Parathyroid adenoma (tissue), 2 donors: ENCODE data around the gene OGFOD2.

Source experiments
- H2AFZ ChIP-seq: fragments of 300-600 bp; sonication (generic); one replicate; pipeline ENCODE4 v1.7.0; 2017; ENCODE audit warnings: antibody characterized with exemption, mild to moderate bottlenecking
- H3K27ac ChIP-seq: fragments of 300-600 bp; sonication (generic); one replicate; pipeline ENCODE4 v1.7.0; 2017
- H3K27me3 ChIP-seq: fragments of 300-600 bp; sonication (generic); one replicate; pipeline ENCODE4 v1.7.0; 2017; ENCODE audit warnings: low read length; ENCODE audit not compliant: control insufficient read depth, insufficient read depth
- H3K36me3 ChIP-seq: fragments of 300-600 bp; sonication (generic); one replicate; pipeline ENCODE4 v1.7.0; 2017; ENCODE audit warnings: low read length; ENCODE audit not compliant: control insufficient read depth, insufficient read depth
- H3K4me1 ChIP-seq: fragments of 300-600 bp; sonication (generic); one replicate; pipeline ENCODE4 v1.7.0; 2017; ENCODE audit warnings: control low read depth
- H3K4me2 ChIP-seq: fragments of 300-600 bp; sonication (generic); one replicate; pipeline ENCODE4 v1.7.0; 2017; ENCODE audit warnings: low read length
- H3K4me3 ChIP-seq: fragments of 300-600 bp; sonication (generic); one replicate; pipeline ENCODE4 v1.7.0; 2017; ENCODE audit warnings: low read depth, low read length
- H3K79me2 ChIP-seq: fragments of 300-600 bp; sonication (generic); one replicate; pipeline ENCODE4 v1.7.0; 2017; ENCODE audit warnings: control low read depth
- H3K9ac ChIP-seq: fragments of 300-600 bp; sonication (generic); one replicate; pipeline ENCODE4 v1.7.0; 2017; ENCODE audit warnings: mild to moderate bottlenecking
- H3K9me3 ChIP-seq: fragments of 300-600 bp; sonication (generic); one replicate; pipeline ENCODE4 v1.7.0; 2017; ENCODE audit warnings: low read length; ENCODE audit not compliant: control insufficient read depth
- TF ChIP-seq, protein P1 (sequence below): fragments of 300-600 bp; sonication (generic); IDR thresholded peaks from one replicate; pipeline ENCODE4 v1.7.0; 2017; ENCODE audit warnings: antibody characterized with exemption, mild to moderate bottlenecking
- donor health status: primary hyperparathyroidism.

The OGFOD2 gene

DNA sequence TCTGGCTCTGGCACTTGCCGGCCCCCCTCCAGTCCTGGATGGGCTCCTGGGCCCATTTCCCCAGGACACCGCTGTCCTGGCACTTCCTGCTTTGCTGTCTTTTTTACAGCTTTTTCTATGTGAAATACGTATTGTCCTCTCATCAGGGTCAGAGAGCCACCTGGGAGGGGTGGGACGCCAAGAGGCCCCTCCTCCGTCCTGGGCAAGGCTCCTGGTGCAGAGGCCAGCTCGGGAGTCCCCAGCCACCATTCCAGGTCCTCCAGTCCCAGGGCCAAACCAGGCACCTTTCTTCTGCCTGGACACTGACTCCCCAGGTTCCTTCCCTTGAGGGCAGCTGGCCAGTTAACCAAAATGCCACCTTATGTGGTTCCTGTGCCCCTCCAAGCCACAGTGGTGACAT lies 28.2 kb downstream of the OGFOD2 start:
- Histone ChIP-seq H3K9me3 (no peaks in the 10 kb centered on the region), H3K4me1 (no peaks in the 10 kb centered on the region), H2AFZ (no peak overlapping the region), H3K27ac (no peak overlapping the region), H3K79me2 (no peaks in the 10 kb centered on the region), H3K4me2 (no peak overlapping the region), H3K36me3 (no peaks in the 10 kb centered on the region), H3K4me3 (no peak overlapping the region), H3K27me3 (no peaks in the 10 kb centered on the region), H3K9ac (no peak overlapping the region)
- TF ChIP-seq, protein P1, sequence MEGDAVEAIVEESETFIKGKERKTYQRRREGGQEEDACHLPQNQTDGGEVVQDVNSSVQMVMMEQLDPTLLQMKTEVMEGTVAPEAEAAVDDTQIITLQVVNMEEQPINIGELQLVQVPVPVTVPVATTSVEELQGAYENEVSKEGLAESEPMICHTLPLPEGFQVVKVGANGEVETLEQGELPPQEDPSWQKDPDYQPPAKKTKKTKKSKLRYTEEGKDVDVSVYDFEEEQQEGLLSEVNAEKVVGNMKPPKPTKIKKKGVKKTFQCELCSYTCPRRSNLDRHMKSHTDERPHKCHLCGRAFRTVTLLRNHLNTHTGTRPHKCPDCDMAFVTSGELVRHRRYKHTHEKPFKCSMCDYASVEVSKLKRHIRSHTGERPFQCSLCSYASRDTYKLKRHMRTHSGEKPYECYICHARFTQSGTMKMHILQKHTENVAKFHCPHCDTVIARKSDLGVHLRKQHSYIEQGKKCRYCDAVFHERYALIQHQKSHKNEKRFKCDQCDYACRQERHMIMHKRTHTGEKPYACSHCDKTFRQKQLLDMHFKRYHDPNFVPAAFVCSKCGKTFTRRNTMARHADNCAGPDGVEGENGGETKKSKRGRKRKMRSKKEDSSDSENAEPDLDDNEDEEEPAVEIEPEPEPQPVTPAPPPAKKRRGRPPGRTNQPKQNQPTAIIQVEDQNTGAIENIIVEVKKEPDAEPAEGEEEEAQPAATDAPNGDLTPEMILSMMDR: no peak

DNA sequence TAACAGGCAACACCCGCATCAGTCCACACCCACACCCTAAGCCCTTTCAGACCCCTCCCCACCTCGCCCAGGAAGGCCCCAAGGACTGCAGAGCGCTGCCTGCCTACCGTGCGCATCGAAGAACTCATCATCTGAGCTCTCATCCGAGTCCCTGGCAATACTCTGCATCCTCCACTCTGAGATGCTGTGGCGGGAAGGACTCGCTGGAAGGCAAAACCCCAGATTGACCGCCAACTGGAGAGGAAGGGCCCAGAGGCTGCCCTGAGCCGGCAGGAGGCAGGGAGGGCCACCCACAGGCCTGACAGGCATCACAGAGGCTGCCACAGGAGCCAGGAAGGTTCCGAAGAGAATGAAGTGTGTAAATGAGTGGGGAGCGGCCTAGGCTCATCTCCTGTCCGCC lies 29.2 kb downstream of the OGFOD2 start:
- no peaks in the 10 kb centered on the region for H3K4me1 ChIP-seq
- TF ChIP-seq, protein P1: no peak
- no peak overlapping the region for H3K4me3 ChIP-seq
- no peaks in the 10 kb centered on the region for H3K27me3 ChIP-seq
- H3K36me3 ChIP-seq: no peaks in the 10 kb centered on the region
- H2AFZ ChIP-seq: no peak overlapping the region
- no peak overlapping the region for H3K4me2 ChIP-seq
- no peak overlapping the region for H3K9ac ChIP-seq
- no peaks in the 10 kb centered on the region for H3K9me3 ChIP-seq
- H3K79me2 ChIP-seq: no peaks in the 10 kb centered on the region
- H3K27ac ChIP-seq: no peak overlapping the region

DNA sequence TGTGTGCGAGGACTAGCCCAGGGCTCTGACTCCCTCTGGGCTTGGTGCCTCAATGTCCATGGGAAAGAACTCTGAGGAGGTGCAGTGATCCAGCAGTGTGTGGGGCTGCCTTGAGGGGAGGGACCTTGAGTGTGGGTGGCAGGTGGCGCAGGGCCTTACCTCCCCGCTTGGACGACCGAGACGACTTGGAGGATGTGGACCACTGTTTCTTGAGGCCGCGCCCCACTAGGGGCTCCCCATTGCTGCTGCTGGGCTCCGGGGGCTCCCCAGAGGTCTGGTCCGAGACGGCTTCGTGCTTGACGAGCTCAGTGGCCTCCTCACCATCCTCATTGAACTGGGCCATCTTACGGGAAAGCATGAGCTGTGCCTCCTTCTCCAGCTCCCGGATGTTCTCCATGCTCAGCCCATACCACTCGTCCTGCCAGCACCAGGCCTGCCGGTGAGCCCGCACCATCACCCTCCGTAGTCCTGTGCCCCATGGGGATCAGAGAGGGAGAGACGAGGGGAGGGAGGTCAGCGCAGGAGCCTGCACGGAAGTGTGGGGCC lies 30.1 kb downstream of the OGFOD2 start:
- Histone ChIP-seq H3K4me2 (no peak overlapping the region), H3K27me3 (no peaks in the 10 kb centered on the region), H2AFZ (no peak overlapping the region), H3K36me3 (no peaks in the 10 kb centered on the region), H3K79me2 (no peaks in the 10 kb centered on the region), H3K9me3 (no peaks in the 10 kb centered on the region), H3K9ac (no peak overlapping the region), H3K4me3 (no peak overlapping the region), H3K27ac (no peak overlapping the region), H3K4me1 (no peaks in the 10 kb centered on the region)
- TF ChIP-seq, protein P1: no peak

DNA sequence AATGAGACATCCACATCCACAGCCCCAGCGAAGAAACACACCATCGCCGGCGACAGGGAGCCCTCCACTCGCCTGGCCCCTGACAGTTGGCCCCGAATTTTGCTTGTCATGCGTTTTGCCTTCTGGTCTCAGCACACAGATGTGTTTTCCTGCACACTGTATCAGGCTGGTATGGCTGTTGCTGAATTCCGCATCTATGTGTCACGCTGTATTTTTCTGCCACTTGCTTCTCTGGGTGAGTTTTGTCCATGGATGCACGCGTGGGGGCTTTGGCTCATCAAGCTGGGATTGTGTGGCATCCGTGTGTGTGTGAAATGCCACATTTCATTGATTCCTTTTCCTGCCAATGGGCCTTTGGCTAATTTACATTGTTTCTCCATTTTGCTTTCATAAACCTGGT lies 31.9 kb downstream of the OGFOD2 start:
- Histone ChIP-seq H3K9me3 (no peaks in the 10 kb centered on the region), H2AFZ (no peak overlapping the region), H3K27ac (no peak overlapping the region), H3K27me3 (no peaks in the 10 kb centered on the region), H3K4me1 (no peaks in the 10 kb centered on the region), H3K4me2 (no peak overlapping the region), H3K36me3 (no peaks in the 10 kb centered on the region), H3K9ac (no peak overlapping the region), H3K79me2 (no peaks in the 10 kb centered on the region), H3K4me3 (no peak overlapping the region)
- TF ChIP-seq, protein P1: no peak

DNA sequence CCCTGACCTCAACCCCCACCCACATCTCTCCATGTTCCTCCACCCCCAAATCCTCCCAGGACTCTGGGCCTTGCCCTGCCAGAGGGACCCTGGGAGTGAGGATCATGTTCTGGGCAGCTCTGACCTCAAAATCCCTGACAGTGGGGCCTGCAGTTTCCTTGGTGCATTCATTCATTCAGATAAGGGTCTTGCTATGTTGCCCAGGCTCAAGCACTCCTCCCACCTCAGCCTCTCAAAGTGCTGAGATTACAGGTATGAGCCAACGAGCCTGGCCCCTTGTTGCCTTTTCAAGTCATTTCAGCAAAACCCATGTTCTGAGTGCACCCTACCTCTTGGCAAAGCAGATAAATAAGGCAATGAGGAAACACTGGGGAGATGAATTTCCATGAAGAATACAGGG lies 35.1 kb downstream of the OGFOD2 start:
- H3K79me2 ChIP-seq: no peaks in the 10 kb centered on the region
- H3K9me3 ChIP-seq: no peaks in the 10 kb centered on the region
- no peak overlapping the region for H3K27ac ChIP-seq
- H3K4me3 ChIP-seq: no peak overlapping the region
- TF ChIP-seq, protein P1: no peak
- H3K27me3 ChIP-seq: no peaks in the 10 kb centered on the region
- H3K9ac ChIP-seq: no peak overlapping the region
- H3K4me1 ChIP-seq: no peaks in the 10 kb centered on the region
- H3K36me3 ChIP-seq: no peaks in the 10 kb centered on the region
- no peak overlapping the region for H2AFZ ChIP-seq
- H3K4me2 ChIP-seq: no peak overlapping the region
